Measurements from ENCODE around the gene USP43. TPM values are rescaled to one million over a fixed set of nuclear protein-coding genes. Genes with fewer than 3 reads are reported as not detected.

Gene USP43, protein sequence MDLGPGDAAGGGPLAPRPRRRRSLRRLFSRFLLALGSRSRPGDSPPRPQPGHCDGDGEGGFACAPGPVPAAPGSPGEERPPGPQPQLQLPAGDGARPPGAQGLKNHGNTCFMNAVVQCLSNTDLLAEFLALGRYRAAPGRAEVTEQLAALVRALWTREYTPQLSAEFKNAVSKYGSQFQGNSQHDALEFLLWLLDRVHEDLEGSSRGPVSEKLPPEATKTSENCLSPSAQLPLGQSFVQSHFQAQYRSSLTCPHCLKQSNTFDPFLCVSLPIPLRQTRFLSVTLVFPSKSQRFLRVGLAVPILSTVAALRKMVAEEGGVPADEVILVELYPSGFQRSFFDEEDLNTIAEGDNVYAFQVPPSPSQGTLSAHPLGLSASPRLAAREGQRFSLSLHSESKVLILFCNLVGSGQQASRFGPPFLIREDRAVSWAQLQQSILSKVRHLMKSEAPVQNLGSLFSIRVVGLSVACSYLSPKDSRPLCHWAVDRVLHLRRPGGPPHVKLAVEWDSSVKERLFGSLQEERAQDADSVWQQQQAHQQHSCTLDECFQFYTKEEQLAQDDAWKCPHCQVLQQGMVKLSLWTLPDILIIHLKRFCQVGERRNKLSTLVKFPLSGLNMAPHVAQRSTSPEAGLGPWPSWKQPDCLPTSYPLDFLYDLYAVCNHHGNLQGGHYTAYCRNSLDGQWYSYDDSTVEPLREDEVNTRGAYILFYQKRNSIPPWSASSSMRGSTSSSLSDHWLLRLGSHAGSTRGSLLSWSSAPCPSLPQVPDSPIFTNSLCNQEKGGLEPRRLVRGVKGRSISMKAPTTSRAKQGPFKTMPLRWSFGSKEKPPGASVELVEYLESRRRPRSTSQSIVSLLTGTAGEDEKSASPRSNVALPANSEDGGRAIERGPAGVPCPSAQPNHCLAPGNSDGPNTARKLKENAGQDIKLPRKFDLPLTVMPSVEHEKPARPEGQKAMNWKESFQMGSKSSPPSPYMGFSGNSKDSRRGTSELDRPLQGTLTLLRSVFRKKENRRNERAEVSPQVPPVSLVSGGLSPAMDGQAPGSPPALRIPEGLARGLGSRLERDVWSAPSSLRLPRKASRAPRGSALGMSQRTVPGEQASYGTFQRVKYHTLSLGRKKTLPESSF
- 1 to 10 TPM in 1 of 2 donors, under 1 TPM in 1; 0.69 to 1.3 TPM for total RNA-seq

GRCh38 chr17:9644910-9645751 lies at the start of gene USP43:
Gene USP43, plus strand, starts transcription at chr17:9645517. Its CDS starts 116 bp downstream, at chr17:9645633.

Other genes with a start within 250 kb of the USP43 start
- gene STX8, start 69.7 kb upstream of the USP43 start, total RNA-seq = 100 to 1,000 TPM in 1 of 2 donors, 10 to 100 TPM in 1; 84.7 to 101 TPM
- gene CFAP52, start 68.9 kb upstream of the USP43 start, total RNA-seq = not detected
- gene DHRS7C, start 146.1 kb downstream of the USP43 start, total RNA-seq = not detected
- gene GSG1L2, start 176.6 kb downstream of the USP43 start, total RNA-seq = not detected
- under 1 TPM; under 0.01 to 0.69 TPM for gene GLP2R, start 180.4 kb downstream of the USP43 start, total RNA-seq